RWPE1 (cell line): ENCODE data around the gene TOR1A.

Experiments used
- CTCF ChIA-PET: fragments of 350-600 bp; sonication (Branson Sonifier 250); formaldehyde crosslinking; extraction: SDS; loops from one replicate; lab custom pipeline; 2021; lab: Yijun Ruan, JAX
- POLR2A ChIA-PET: fragments of 400-600 bp; formaldehyde crosslinking; extraction: SDS; loops from one replicate; lab custom pipeline; 2020; ENCODE audit warnings: antibody characterized with exemption; ENCODE audit not compliant: low non-redundant PET; lab: Yijun Ruan, JAX
- DNase-seq: peaks from one replicate; pipeline ENCODE4 v3.0.0; 2012; ENCODE audit warnings: low spot score
- H3K27ac ChIP-seq: fragments of 450-650 bp; 2 replicates; pipeline ENCODE4 v1.5.1; 2017
- TF ChIP-seq, protein P1 (sequence below): fragments of 450-650 bp; conservative IDR thresholded peaks from 2 replicates; pipeline ENCODE4 v1.5.1; 2017; ENCODE audit warnings: low read depth, mild to moderate bottlenecking

Gene TOR1A

DNA sequence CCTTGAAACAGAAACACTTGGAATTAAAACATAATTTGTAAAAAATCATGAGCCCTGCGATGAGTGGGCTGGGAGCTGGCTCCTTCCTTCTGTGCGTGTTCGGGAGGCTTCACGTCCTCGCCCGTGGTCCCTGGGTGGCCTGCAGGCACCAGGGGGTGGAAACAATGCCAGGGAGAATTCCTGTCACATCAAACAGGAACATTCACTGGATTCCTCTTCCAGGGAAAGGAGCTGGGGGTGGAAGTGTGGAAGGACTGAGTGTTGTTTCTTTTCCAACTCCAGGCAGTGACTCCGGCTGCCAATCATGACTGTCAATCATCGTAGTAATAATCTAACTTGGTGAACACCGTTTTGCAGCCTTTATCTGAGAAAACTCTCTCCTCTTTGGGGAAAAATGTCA is 10.3 kb downstream of the TOR1A start:
- ChIA-PET CTCF (interaction anchor here (0.6 to 0.7 kb wide), 4 partner anchors 70 to 876 kb away, joined by 3 read pairs; no protein-coding TSS in a partner anchor), POLR2A (interaction anchor here (0.8 kb wide), 1 partner anchor 184 kb away, joined by 3 read pairs; no protein-coding TSS in a partner anchor)
- H3K27ac ChIP-seq: peak overlapping the region; percentile 12; the same call in 1 of the 2 replicates
- DNase-seq: no peak
- TF ChIP-seq, protein P1, sequence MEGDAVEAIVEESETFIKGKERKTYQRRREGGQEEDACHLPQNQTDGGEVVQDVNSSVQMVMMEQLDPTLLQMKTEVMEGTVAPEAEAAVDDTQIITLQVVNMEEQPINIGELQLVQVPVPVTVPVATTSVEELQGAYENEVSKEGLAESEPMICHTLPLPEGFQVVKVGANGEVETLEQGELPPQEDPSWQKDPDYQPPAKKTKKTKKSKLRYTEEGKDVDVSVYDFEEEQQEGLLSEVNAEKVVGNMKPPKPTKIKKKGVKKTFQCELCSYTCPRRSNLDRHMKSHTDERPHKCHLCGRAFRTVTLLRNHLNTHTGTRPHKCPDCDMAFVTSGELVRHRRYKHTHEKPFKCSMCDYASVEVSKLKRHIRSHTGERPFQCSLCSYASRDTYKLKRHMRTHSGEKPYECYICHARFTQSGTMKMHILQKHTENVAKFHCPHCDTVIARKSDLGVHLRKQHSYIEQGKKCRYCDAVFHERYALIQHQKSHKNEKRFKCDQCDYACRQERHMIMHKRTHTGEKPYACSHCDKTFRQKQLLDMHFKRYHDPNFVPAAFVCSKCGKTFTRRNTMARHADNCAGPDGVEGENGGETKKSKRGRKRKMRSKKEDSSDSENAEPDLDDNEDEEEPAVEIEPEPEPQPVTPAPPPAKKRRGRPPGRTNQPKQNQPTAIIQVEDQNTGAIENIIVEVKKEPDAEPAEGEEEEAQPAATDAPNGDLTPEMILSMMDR: no peak

DNA sequence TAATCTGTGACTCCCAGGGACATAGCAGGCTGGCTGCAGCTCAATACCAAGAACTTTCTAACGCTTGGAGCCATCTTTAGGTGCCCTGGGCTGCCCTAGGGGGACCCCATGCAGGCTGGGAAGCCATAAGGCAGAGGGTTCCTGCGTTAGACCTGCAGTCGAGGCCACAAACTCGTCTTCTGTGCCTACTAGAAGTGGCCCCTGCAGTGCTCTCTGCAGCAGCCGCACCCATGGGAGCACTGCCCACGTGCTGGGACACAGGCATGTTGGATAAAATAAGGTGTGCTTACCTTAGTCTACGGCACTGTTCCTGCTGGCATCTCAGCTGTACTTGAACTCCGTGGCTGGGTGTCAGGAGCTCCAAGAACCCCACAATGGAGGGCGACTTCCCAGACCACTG is 11.6 kb downstream of the TOR1A start:
- CTCF ChIA-PET: interaction anchor here (0.8 to 1.3 kb wide), 2 partner anchors 75 to 86 kb away, joined by 3 to 5 read pairs; no protein-coding TSS in a partner anchor
- TF ChIP-seq, protein P1: no peak
- no peak for DNase-seq
- H3K27ac ChIP-seq: 0 out of 2 replicates have a peak overlapping the region, but pooled peaks have one; percentile 5
- POLR2A ChIA-PET: no interaction called here

DNA sequence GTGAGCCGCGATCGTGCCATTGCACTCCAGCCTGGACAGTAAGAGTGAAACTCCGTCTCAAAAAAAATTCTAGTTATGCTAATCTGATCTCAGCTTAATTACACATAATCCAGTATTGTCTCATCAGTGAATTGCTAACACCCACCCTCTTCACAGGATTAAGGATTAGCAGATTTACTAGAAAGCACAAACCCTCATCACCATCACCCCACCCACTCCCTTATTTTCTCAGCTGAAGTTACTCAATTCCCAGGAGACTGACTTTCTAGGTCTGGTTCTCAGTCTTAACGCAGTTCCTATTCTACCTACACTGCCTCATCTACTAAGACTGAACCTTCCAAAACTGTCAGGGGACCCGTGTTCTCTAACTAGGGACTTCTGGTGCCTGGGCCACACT is 12.0 kb downstream of the TOR1A start:
- DNase-seq: no peak
- CTCF ChIA-PET: interaction anchor here (1.3 kb wide), 1 partner anchor 85 kb away, joined by 5 read pairs; no protein-coding TSS in a partner anchor
- H3K27ac ChIP-seq: no peak overlapping the region
- TF ChIP-seq, protein P1: no peak
- POLR2A ChIA-PET: no interaction called here

DNA sequence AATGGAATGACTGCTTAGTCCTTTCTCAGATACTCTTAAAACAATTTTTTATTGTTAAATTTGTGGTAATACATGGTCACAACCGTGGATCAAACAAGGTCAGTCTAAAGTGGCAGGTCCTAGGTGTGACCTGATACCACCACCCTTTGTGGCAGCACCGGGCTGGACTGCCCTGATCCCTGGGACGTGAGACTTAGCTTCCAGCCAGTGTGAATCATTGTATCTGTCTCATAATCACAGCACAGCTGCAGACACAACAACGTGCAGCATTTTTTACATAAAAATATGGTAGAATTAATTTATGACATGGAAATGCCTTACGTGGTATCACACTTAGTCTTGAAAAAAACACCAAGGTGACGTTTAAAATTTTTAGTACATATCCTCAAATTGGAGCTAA is 13.1 kb downstream of the TOR1A start:
- no peak for DNase-seq
- TF ChIP-seq, protein P1: no peak
- POLR2A ChIA-PET: no interaction called here

DNA sequence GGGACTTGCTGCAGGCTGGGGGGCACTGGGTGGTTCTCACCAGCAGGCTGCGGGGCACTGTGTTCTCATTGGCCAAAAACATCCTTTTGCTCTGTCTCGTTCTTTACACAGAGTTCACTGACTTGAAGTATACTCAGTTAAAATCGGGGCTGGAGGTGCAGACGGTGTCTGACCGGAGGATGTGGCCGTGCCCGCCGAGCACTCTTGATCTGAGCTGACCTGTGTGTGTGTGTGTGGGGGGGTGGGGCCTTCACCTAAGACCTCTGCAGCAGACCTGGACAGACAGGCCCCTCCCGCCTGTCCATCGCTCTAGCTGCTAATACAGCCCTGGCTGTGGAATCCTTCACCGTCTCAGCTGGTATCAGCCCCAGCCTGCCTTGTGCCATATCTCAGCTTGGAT is 13.8 kb downstream of the TOR1A start:
- POLR2A ChIA-PET: interaction anchor here (0.6 kb wide), 1 partner anchor 21 kb away, joined by 8 read pairs; no protein-coding TSS in a partner anchor
- CTCF ChIA-PET: no interaction called here
- no peak for DNase-seq
- peak overlapping the region; percentile 18 for H3K27ac ChIP-seq
- TF ChIP-seq, protein P1: no peak

More for the DNA sequence above, 13.1 kb downstream of the TOR1A start:
- no peak overlapping the region for H3K27ac ChIP-seq
- CTCF ChIA-PET: no interaction called here

DNA sequence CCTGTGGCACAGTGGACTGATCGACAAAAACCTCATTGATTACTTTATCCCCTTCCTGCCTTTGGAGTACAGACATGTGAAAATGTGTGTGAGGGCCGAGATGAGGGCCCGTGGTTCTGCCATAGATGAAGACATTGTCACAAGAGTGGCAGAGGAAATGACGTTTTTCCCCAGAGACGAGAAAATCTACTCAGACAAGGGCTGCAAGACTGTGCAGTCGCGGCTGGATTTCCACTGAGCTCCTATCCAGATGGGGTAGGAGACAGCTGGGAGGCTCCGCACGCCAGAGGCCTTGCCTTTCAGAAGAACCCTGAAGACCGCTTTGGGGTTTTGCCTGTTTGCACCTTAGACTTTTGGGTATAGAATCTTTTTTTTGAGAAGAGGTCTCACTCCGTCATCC is 14.6 kb downstream of the TOR1A start:
- TF ChIP-seq, protein P1: no peak
- POLR2A ChIA-PET: no interaction called here
- no peak for DNase-seq
- peak overlapping the region; percentile 18 for H3K27ac ChIP-seq
- CTCF ChIA-PET: no interaction called here
